Pancreas (tissue), 10 donors: ENCODE data around the gene POGZ. TPM values are rescaled to one million over a fixed set of nuclear protein-coding genes. Genes with fewer than 3 reads are reported as not detected.
A peak's percentile ranks its signal among the peaks of the same experiment; 100 is the strongest.

Source experiments
- ATAC-seq, 4 donors: fragments of 200-7000 bp; cut with Tn5 transposase; one replicate each; pipeline versions ENCODE4 v1.8.0 to v1.9.1; 2020; ENCODE audit warnings: mild to moderate bottlenecking in 4 of 4, moderate library complexity in 4 of 4
- DNase-seq, 6 donors: peaks; one replicate each; pipeline ENCODE4 v3.0.0-alpha.2; 2020
- FAIRE-seq: peaks from 2 replicates; lab custom pipeline; 2012; peaks lifted over from hg19 to GRCh38; lab: Jason Lieb, UNC
- H3K27ac ChIP-seq, 4 donors: fragments of 200-600 bp; sonication (generic); 1 replicate in 3 of 4; 2 replicates in 1 of 4; pipeline versions ENCODE4 v1.5.0 to v1.8.0; 2020
- H3K27me3 ChIP-seq, 4 donors: fragments of 200-600 bp; one replicate each; pipeline ENCODE4 v1.8.0; 2021
- H3K36me3 ChIP-seq, 3 donors: fragments of 200-600 bp; sonication (generic) in 1 of 3; one replicate each; pipeline versions ENCODE4 v1.5.0 to v1.8.0; 2020 to 2021
- H3K4me1 ChIP-seq, 3 donors: fragments of 200-600 bp; one replicate each; pipeline ENCODE4 v1.8.0; 2021
- H3K4me3 ChIP-seq, 4 donors: fragments of 200-600 bp; sonication (generic) in 2 of 4; one replicate each; pipeline versions ENCODE4 v1.5.0 to v1.8.0; 2020 to 2021
- H3K9me3 ChIP-seq, 4 donors: fragments of 200-600 bp; one replicate each; pipeline ENCODE4 v1.8.0; 2021
- WGBS, 2 donors: extraction: QIAGEN DNeasy Blood & Tissue Kit; methylation state at CpG; one replicate each; pipeline ENCODE4 v1.1.7; 2013; 5-methylcytosine and 5-hydroxymethylcytosine counted together
- intact Hi-C, 3 donors: fragments of 100-400 bp; cut with DNase I; formaldehyde crosslinking; loops; one replicate each; pipeline versions ENCODE4 v1.11.1 to v1.14.2; 2022
- polyA plus RNA-seq, 2 donors: library from polyadenylated mRNA; stranded (reverse); fragments of 200-250 nt; gene quantifications; one replicate each; pipeline ENCODE4 v1.2.3, GENCODE V29; 2013
- total RNA-seq, 6 donors: library from RNA; stranded (reverse); fragmentation: NEBNext Ultra II Directional in 4 of 6; extraction: Animal tissue kit (Norgen Biotek cat#: 25700) in 4 of 6; gene quantifications; one replicate each; pipeline versions ENCODE4 v1.2.1 to v1.2.4, GENCODE V29; 2021 to 2023
- TF ChIP-seq, protein P1 (sequence below), 4 donors: fragments of 200-600 bp; sonication (generic) in 3 of 4; IDR thresholded peaks; one replicate each; pipeline versions ENCODE4 v1.5.0 to v1.8.0; 2021; ENCODE audit warnings: antibody characterized with exemption in 4 of 4
- donor health status: healthy with polysubstance abuse.
- donor health status: DM: no; HTN: no; CAD: no; lungs with moderate emphysema.
- donor health status: DM: no; HTN: no; CAD: no.
- donor health status: control.
- donor health status: control.
- donor health status: Bipolar disorder and iron deficiency.
- donor health status: DM: yes; HTN: yes; CAD: no.
- donor health status: DM: no; HTN: no; CAD: no.
- donor health status: DM: no; HTN: no; CAD: no.
- donor health status: DM: yes; HTN: yes; CAD: no.

Gene POGZ
- total and polyA plus RNA-seq, 8 donors, result 24.5 to 61.0 (median 32.4) TPM

DNA sequence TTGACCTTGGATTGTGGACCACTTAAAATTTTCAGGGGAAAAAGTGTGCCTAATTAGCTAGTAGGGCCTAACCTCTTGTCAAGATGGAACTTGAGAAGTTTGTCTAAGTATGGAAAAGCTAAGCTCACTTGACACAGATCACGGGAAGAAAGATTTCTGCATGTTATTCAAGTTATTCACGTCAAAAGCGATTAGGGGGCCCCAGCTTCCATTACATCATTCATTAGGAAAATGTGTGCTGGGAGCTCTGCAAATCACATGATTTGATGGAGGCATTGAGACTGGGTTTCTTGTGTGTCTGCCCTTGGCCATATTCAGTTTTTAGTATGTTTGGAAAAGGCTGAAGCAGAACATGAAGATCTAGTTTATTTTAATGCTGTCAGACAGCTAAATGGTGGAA, 15.5 kb upstream of the POGZ start:
- FAIRE-seq (no peak), ATAC-seq (no peak), DNase-seq (no peak)
- H3K27ac ChIP-seq, result no peak overlapping the region
- 84 to 92% methylated on average over 3 of the region's 3 CpGs for WGBS, 2 donors
- no peaks in the 10 kb centered on the region for H3K36me3 ChIP-seq
- no peaks in the 10 kb centered on the region for H3K9me3 ChIP-seq
- peaks cover 0 to 5% (median 0%) of the 10 kb centered on the region in 3 donors for H3K4me1 ChIP-seq
- TF ChIP-seq, protein P1, sequence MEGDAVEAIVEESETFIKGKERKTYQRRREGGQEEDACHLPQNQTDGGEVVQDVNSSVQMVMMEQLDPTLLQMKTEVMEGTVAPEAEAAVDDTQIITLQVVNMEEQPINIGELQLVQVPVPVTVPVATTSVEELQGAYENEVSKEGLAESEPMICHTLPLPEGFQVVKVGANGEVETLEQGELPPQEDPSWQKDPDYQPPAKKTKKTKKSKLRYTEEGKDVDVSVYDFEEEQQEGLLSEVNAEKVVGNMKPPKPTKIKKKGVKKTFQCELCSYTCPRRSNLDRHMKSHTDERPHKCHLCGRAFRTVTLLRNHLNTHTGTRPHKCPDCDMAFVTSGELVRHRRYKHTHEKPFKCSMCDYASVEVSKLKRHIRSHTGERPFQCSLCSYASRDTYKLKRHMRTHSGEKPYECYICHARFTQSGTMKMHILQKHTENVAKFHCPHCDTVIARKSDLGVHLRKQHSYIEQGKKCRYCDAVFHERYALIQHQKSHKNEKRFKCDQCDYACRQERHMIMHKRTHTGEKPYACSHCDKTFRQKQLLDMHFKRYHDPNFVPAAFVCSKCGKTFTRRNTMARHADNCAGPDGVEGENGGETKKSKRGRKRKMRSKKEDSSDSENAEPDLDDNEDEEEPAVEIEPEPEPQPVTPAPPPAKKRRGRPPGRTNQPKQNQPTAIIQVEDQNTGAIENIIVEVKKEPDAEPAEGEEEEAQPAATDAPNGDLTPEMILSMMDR (IDR thresholded peaks at IDR 0.05), result no peak
- H3K4me3 ChIP-seq, result no peak overlapping the region
- no peaks in the 10 kb centered on the region for H3K27me3 ChIP-seq
- intact Hi-C loops, result no loop called here

DNA sequence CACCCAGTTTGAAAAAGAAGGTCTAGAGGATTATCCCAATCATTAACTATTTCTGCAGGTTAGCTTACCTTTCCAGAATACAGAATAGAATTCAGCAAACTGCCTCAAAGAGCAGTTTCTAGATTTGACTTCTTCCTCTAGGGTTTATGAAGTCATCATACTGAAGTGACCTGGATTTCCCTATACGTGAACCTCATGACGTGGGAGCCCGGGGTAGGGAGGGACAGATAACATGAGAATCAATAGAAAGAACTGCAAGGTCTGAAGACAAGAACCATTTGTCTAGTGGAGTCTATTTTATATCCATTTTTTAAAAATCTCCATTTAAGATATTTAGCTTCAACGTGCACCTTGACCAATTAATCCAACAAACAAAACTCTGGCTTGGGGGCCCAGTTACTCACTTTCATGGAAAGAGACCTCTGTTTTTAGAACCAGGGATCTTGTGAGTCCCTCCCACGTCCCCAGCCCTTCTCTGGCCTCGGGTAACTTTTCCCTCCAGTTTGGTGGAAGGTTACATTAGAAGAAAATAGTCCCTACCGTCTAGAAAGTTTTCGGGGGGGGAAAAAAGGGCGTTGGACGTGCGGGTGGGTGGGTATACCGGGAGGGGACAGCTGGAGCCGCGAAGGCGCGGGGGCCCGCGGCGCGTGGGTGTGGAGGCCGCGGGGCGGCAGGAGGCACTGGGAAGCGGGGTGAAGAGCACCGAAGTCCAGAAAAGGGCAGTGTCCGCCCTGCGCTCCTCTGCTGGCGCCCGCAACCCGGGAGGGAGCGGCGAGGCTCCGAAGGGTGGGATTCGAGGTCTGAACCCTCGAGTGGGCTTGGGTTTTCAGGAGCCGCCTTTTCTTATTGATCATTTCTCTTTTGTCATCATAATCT, 13.8 kb upstream of the POGZ start:
- H3K4me1 ChIP-seq, result peaks cover 0 to 5% (median 0%) of the 10 kb centered on the region in 3 donors
- H3K27ac ChIP-seq, result peak overlapping the region; percentile 73 to 82 (median 76)
- H3K4me3 ChIP-seq, result peak overlapping the region; percentile 33 to 63 (median 58)
- FAIRE-seq (no peak), ATAC-seq (peak; percentile 89 to 93 (median 90)), DNase-seq (peak in 5 of 6 donors; percentile 23 to 70 (median 43))
- intact Hi-C loops, result no loop called here
- TF ChIP-seq, protein P1 (IDR thresholded peaks at IDR 0.05), result no peak
- WGBS, 2 donors, result 1 to 2% methylated on average over 36 of the region's 36 CpGs
- no peaks in the 10 kb centered on the region for H3K27me3 ChIP-seq
- no peaks in the 10 kb centered on the region for H3K9me3 ChIP-seq
- no peaks in the 10 kb centered on the region for H3K36me3 ChIP-seq

DNA sequence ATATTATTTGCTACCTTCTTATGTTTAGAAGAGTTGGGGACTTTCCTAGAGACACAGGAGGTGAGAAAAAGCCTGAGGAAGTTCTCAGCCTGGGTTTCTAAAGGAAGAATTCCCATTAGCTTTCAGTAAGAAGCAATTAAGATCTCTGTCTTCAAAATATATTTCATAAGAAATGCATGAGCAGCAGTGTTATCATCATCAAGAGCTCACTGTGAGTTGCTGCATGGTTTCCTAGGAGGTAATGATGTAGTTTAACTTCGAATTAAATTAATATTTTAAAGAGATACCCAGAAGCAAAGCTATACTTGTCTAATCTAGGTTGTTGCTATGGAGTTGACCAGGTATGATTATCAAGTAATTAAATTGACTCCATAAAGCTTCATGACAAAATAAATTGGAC, 5.7 kb upstream of the POGZ start:
- TF ChIP-seq, protein P1 (IDR thresholded peaks at IDR 0.05), result no peak

DNA sequence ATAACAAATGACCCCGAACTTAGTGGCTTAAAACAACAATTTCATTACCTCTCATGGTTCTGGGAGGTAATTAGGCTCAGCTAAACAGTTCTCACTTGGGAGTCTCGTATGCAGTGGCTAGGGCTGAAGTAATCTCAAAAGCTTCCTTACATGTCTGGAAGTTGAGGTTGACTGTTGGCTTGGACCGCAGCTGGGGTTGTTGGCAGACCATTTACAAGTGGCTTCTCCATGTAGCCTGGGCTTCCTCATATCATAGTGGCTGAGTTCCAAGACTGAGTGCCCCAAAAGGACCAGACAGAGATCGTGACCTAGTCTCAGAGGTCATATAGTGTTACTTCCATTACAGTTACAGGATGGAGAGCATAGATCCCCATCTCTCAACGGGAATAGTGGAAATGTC, 2.4 kb upstream of the POGZ start:
- TF ChIP-seq, protein P1 (IDR thresholded peaks at IDR 0.05), result no peak
- intact Hi-C loops, result no loop called here
- DNase-seq (no peak), FAIRE-seq (no peak), ATAC-seq (no peak)
- Histone ChIP-seq H3K36me3 (no peaks in the 10 kb centered on the region), H3K4me3 (no peak overlapping the region), H3K27me3 (no peaks in the 10 kb centered on the region), H3K4me1 (peaks cover 0 to 8% (median under 1%) of the 10 kb centered on the region in 3 donors), H3K27ac (no peak overlapping the region), H3K9me3 (no peaks in the 10 kb centered on the region)
- WGBS, 2 donors, result 64 to 78% methylated on average over 5 of the region's 5 CpGs

More for the DNA sequence above, 5.7 kb upstream of the POGZ start:
- Histone ChIP-seq H3K27ac (no peak overlapping the region), H3K9me3 (no peaks in the 10 kb centered on the region), H3K27me3 (no peaks in the 10 kb centered on the region), H3K36me3 (no peaks in the 10 kb centered on the region), H3K4me1 (no peaks in the 10 kb centered on the region), H3K4me3 (no peak overlapping the region)
- WGBS, 2 donors, result 36 to 50% methylated on average over 1 of the region's 1 CpG
- ATAC-seq, result no peak
- intact Hi-C loops, result no loop called here
- FAIRE-seq, result no peak
- no peak for DNase-seq
